Hepatocyte (in vitro differentiated cells): ENCODE data around the gene NODAL. TPM values are rescaled to one million over a fixed set of nuclear protein-coding genes. Genes with fewer than 3 reads are reported as not detected.

Experiments
- DNase-seq: peaks from one replicate; pipeline ENCODE4 v3.0.0-alpha.2; 2016; ENCODE audit warnings: low spot score
- H2AFZ ChIP-seq: fragments of 200-600 bp; sonication (generic); 2 replicates; pipeline ENCODE4 v1.6.0; 2016; ENCODE audit warnings: antibody characterized with exemption, mild to moderate bottlenecking
- H3K27ac ChIP-seq: fragments of 200-600 bp; sonication (generic); 2 replicates; pipeline ENCODE4 v1.5.1; 2016; ENCODE audit warnings: mild to moderate bottlenecking
- H3K27me3 ChIP-seq: fragments of 200-600 bp; sonication (generic); 2 replicates; pipeline ENCODE4 v1.6.1; 2016
- H3K36me3 ChIP-seq: fragments of 200-600 bp; sonication (generic); replicated peaks from 2 replicates; pipeline ENCODE4 v1.5.1; 2016; ENCODE audit warnings: low read depth; ENCODE audit not compliant: insufficient read depth
- H3K4me1 ChIP-seq: fragments of 200-600 bp; sonication (generic); 2 replicates; pipeline ENCODE4 v1.5.1; 2016; ENCODE audit warnings: mild to moderate bottlenecking, moderate library complexity; ENCODE audit not compliant: insufficient read depth
- H3K4me2 ChIP-seq: fragments of 200-600 bp; sonication (generic); 2 replicates; pipeline ENCODE4 v1.6.0; 2016
- H3K4me3 ChIP-seq: fragments of 200-600 bp; sonication (generic); 2 replicates; pipeline ENCODE4 v1.5.1; 2016; ENCODE audit warnings: mild to moderate bottlenecking
- H3K79me2 ChIP-seq: fragments of 200-600 bp; sonication (generic); 2 replicates; pipeline ENCODE4 v1.6.0; 2017; ENCODE audit warnings: mild to moderate bottlenecking
- H3K9me2 ChIP-seq: fragments of 200-600 bp; sonication (generic); replicated peaks from 2 replicates; pipeline ENCODE4 v1.6.0; 2017; ENCODE audit warnings: mild to moderate bottlenecking; ENCODE audit not compliant: insufficient read depth
- H3K9me3 ChIP-seq: fragments of 200-600 bp; sonication (generic); 2 replicates; pipeline ENCODE4 v1.5.1; 2016; ENCODE audit warnings: low read depth, mild to moderate bottlenecking
- H4K20me1 ChIP-seq: fragments of 200-600 bp; sonication (generic); 2 replicates; pipeline ENCODE4 v1.6.0; 2016; ENCODE audit warnings: mild to moderate bottlenecking; ENCODE audit not compliant: insufficient read depth, poor library complexity, severe bottlenecking
- CTCF ChIP-seq: fragments of 200-600 bp; sonication (generic); IDR thresholded peaks from 2 replicates; pipeline ENCODE4 v1.5.1; 2016; ENCODE audit warnings: antibody characterized with exemption, mild to moderate bottlenecking; ENCODE audit not compliant: poor library complexity
- EZH2 ChIP-seq: fragments of 200-600 bp; sonication (generic); IDR thresholded peaks from 2 replicates; pipeline ENCODE4 v1.6.1; 2016; ENCODE audit warnings: antibody characterized with exemption, mild to moderate bottlenecking, borderline replicate concordance
- EZH2phosphoT487 ChIP-seq: fragments of 200-600 bp; sonication (generic); IDR thresholded peaks from one replicate; pipeline ENCODE4 v1.6.1; 2018; ENCODE audit warnings: antibody characterized with exemption, mild to moderate bottlenecking, low read depth, moderate library complexity; ENCODE audit not compliant: unreplicated experiment, severe bottlenecking
- WGBS: methylation state at CpG from one replicate; pipeline ENCODE4 v1.1.6; 2016; ENCODE audit warnings: low lambda C conversion rate; ENCODE audit errors: missing lambda C conversion rate; 5-methylcytosine and 5-hydroxymethylcytosine counted together
- polyA plus RNA-seq: library from polyadenylated mRNA; unstranded; fragments of >200 nt; fragmentation: Nextera tagmentation; extraction: Ambion mirVana; gene quantifications from 2 replicates; pipeline ENCODE4 v1.2.1, GENCODE V29; 2016
- total RNA-seq: library from RNA; depleted of rRNA; stranded (reverse); fragments of >200 nt; gene quantifications from 2 replicates; pipeline ENCODE4 v1.2.3, GENCODE V29; 2014

The NODAL gene
- total and polyA plus RNA-seq, 2 experiments from 2014 or later, result not detected

- Histone ChIP-seq H3K4me3 (no peak overlapping the region), H3K9me3 (no peaks in the 10 kb centered on the region), H3K27ac (no peak overlapping the region), H3K36me3 (no peaks in the 10 kb centered on the region), H2AFZ (no peak overlapping the region), H3K4me2 (no peak overlapping the region), H3K27me3 (peaks cover 33% of the 10 kb centered on the region), H3K4me1 (peaks cover 28% of the 10 kb centered on the region), H3K79me2 (no peaks in the 10 kb centered on the region), H4K20me1 (no peaks in the 10 kb centered on the region), H3K9me2 (no peaks in the 10 kb centered on the region)
- DNase-seq, result no peak
- 68% methylated on average over 4 of the region's 4 CpGs for WGBS
- no peak for TF ChIP-seq CTCF
- no peak for TF ChIP-seq EZH2phosphoT487
- no peak for TF ChIP-seq EZH2
These were observed 3.3 kb upstream of the NODAL start for GRCh38 chr10:70444744-70445143.

GRCh38 chr10:70442332-70442988, 979 bp upstream of the NODAL start:
- no peaks in the 10 kb centered on the region for H4K20me1 ChIP-seq
- no peak overlapping the region for H3K4me2 ChIP-seq
- no peak for TF ChIP-seq EZH2phosphoT487
- H3K79me2 ChIP-seq, result no peaks in the 10 kb centered on the region
- peak; percentile 64 for DNase-seq
- H3K27ac ChIP-seq, result no peak overlapping the region
- WGBS, result 34% methylated on average over 6 of the region's 6 CpGs
- H3K9me3 ChIP-seq, result no peaks in the 10 kb centered on the region
- peaks cover 28% of the 10 kb centered on the region for H3K4me1 ChIP-seq
- no peaks in the 10 kb centered on the region for H3K9me2 ChIP-seq
- H3K36me3 ChIP-seq, result no peaks in the 10 kb centered on the region
- H3K27me3 ChIP-seq, result peaks cover 55% of the 10 kb centered on the region
- no peak overlapping the region for H2AFZ ChIP-seq
- H3K4me3 ChIP-seq, result no peak overlapping the region

- Histone ChIP-seq H2AFZ (no peak overlapping the region), H4K20me1 (no peaks in the 10 kb centered on the region), H3K36me3 (no peaks in the 10 kb centered on the region), H3K9me2 (no peaks in the 10 kb centered on the region), H3K4me1 (peaks cover 28% of the 10 kb centered on the region), H3K27ac (no peak overlapping the region), H3K27me3 (peaks cover 55% of the 10 kb centered on the region), H3K9me3 (no peaks in the 10 kb centered on the region), H3K4me2 (peak overlapping the region; percentile 76), H3K4me3 (no peak overlapping the region), H3K79me2 (no peaks in the 10 kb centered on the region)
- no peak for DNase-seq
- WGBS, result 6% methylated on average over 12 of the region's 12 CpGs
- no peak for TF ChIP-seq EZH2phosphoT487
- TF ChIP-seq CTCF, result no peak
- no peak for TF ChIP-seq EZH2
These were observed 421 bp upstream of the NODAL start for GRCh38 chr10:70441895-70442309.

DNA sequence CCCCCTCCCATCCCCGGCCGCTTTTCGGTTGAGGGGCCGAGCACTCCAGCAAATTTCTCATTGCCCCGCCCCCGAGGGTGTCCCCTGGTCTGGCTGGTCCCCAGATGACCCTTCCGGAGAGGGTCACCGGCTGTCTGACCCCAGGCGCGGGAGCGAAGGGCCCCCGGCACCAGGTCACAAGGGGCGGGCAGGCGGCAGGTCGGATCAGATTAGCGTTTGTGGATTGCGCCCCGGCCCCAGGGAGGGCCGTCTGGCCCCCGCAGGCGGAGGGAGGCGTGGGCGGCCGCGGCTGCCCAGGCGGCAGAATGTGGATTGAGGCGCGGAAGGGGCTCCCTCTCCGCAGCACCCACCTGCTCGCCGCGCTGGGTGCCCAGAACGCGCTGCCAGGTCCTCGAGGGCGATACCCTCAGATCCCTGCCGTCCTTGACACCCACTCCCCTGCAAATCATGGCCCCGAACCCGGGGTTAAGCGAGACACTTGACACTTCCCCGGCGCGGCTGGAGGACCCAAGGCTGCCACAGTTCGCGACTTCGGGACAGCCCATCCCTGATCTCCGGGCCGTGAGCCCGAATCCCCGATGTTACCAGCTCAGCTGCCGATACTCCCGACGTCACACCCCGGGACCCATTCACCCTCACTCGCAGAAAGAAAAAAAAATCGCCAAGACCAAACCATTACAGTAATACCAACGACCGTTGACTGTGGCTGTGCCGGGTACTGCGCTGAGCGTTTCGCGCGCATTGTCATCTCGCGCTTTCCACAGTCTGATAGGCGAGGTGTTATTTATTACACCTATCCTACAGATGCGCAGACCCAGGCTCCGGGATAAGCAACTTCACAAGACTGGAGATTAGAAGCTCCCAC, 953 bp downstream of the NODAL start:
- peaks cover 55% of the 10 kb centered on the region for H3K27me3 ChIP-seq
- H3K9me2 ChIP-seq, result no peaks in the 10 kb centered on the region
- H2AFZ ChIP-seq, result peak overlapping the region; percentile 3
- no peaks in the 10 kb centered on the region for H3K36me3 ChIP-seq
- no peak overlapping the region for H3K4me3 ChIP-seq
- no peak overlapping the region for H3K27ac ChIP-seq
- peaks cover 17% of the 10 kb centered on the region for H3K4me1 ChIP-seq
- H3K9me3 ChIP-seq, result no peaks in the 10 kb centered on the region
- 3% methylated on average over 61 of the region's 69 CpGs for WGBS
- peak overlapping the region; percentile 76 for H3K4me2 ChIP-seq
- H3K79me2 ChIP-seq, result no peaks in the 10 kb centered on the region
- peak; percentile 84 for TF ChIP-seq EZH2
- TF ChIP-seq EZH2phosphoT487, result no peak
- TF ChIP-seq CTCF, result no peak
- DNase-seq, result no peak
- no peaks in the 10 kb centered on the region for H4K20me1 ChIP-seq
